ES-I3 (cell line): ENCODE results near the gene SLC4A1.

ENCODE experiments used
- H3K36me3 ChIP-seq: 2 replicates; pipeline ENCODE4 v1.6.1; 2013; ENCODE audit warnings: mild to moderate bottlenecking, low read length, control low read depth, moderate library complexity; ENCODE audit not compliant: insufficient read depth
- H3K4me1 ChIP-seq: 2 replicates; pipeline ENCODE4 v1.6.1; 2013; ENCODE audit warnings: mild to moderate bottlenecking, control low read depth, low read length; ENCODE audit not compliant: insufficient read depth
- H3K9ac ChIP-seq: 2 replicates; pipeline ENCODE4 v1.6.1; 2013; ENCODE audit warnings: low read depth, mild to moderate bottlenecking, low read length, moderate library complexity
- H3K9me3 ChIP-seq: 2 replicates; pipeline ENCODE4 v1.6.1; 2013; ENCODE audit warnings: mild to moderate bottlenecking, low read length, moderate library complexity; ENCODE audit not compliant: control insufficient read depth, insufficient read depth

The SLC4A1 gene

DNA sequence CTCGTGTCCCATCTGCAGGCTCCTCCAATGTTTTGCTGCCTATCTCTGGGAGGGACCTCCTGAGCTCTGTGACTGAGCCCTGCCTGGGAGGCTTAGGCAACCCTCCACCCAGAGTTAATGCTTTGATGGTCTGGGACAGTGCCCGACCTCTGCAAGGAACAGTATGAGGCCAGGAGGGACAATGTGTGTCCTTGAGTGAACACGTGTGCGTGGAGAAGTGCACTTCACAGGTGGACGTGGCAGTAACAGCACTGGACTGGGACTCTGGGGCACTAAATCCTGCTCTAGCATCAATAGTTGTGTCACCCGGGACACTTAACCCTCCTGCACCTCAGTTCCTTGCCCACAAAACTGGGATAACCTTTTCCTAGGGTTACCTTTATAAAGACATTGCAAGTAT, 53.0 kb downstream of the SLC4A1 start:
- Histone ChIP-seq H3K36me3 (peaks cover 16% of the 10 kb centered on the region; the same call in 1 of the 2 replicates), H3K9ac (no peak overlapping the region), H3K9me3 (no peaks in the 10 kb centered on the region), H3K4me1 (peaks cover 8% of the 10 kb centered on the region; the same call in 1 of the 2 replicates)

DNA sequence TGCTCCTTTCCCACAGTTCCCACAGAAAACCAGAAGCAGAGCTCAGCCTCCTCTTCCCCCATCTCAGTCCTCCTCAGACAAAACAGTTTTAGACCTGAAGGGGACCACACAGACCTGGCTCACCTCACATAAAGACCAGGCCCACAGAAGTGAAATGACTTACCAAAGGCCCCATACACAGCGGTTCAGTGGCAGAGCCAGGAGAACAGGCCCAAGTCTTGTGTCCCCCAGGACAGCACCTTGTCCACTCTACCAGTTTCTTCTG, 53.8 kb downstream of the SLC4A1 start:
- H3K9ac ChIP-seq, result no peak overlapping the region
- peaks cover 8% of the 10 kb centered on the region; the same call in 1 of the 2 replicates for H3K4me1 ChIP-seq
- H3K36me3 ChIP-seq, result peaks cover 16% of the 10 kb centered on the region; the same call in 1 of the 2 replicates
- H3K9me3 ChIP-seq, result no peaks in the 10 kb centered on the region

DNA sequence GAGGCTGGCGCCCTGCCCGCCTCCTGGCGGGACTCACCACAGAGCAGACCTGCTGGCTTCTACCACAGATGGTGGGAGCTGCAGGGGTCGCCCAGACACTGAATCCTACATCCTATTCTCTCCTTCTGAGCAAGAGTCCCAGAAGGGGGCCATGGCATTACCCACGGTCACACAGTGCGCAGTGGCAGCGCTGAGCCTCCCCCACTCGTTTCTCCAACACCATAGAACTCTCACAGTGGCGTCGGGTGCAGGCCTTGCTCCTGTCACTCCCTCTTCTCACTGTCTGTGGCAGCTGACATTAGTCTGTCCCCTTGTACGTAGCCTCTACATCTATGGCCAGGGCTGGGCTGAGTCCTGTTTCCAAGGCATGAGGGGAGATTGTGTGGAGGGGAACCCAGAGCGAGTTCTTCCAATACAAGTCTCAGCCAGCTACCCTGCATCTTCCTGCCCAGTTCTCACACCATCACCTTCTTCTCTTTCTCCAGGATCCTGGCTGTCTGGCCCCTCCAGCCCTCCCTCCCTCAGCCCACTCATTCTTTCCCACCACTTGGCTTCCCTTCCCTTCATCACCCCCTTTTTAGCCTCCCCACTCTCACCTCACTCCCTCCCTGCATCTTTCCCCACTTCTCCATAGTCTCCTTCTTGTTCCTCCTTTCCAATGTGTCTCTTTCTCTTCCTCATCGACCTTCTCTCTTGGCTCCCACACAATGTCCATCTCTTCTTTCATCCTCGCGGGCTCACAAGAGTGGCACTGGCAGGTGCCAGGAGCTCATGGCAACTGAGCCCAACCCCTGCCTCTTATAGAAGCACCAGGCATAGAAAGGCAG, 54.3 kb downstream of the SLC4A1 start:
- Histone ChIP-seq H3K36me3 (peaks cover 17% of the 10 kb centered on the region; the same call in 1 of the 2 replicates), H3K9ac (no peak overlapping the region), H3K4me1 (peaks cover 8% of the 10 kb centered on the region; the same call in 1 of the 2 replicates), H3K9me3 (no peaks in the 10 kb centered on the region)

DNA sequence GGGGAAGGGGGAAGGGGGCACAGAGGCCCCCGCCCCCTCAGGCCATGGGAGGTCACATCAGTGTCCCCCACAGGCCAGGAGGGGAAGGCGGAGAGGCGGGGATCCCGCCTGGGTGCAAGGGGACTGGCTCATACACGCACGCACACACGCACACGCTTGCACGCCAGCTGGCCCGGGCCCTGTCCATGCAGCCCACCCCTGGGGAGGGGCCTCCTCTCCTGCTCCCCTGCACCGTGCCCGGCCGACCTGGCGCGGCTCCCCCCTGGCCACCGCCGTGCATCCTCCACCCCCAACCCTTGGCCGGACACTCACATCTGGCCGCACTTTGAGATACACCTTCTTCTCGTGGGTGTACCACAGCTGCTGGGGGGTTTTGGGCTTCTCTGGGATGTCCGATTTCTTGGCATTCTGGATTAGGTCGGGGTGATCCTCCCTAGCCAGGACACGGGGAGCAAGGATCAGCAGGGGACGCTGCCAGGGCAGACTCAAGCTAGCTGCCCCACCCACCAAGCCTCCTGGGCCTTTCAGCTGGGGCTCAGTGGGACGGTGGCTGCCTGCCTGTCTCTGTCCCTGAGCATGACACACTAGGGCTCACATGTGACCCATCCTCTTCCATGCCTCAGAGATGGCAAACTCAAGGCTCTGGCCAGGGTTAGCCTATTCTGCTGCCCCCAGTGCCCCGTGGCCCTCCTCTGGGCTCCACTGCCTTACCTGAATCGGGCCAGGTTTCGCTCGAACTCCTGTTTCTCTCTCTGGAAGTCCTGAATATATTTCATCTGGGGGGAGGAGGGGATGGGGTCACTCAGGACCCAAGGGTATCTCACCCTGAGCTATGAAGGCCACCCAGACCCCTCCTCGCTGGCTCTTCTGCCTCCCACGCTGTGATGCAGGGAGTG, 55.2 kb downstream of the SLC4A1 start:
- Histone ChIP-seq H3K36me3 (peaks cover 19% of the 10 kb centered on the region; the same call in 1 of the 2 replicates), H3K9ac (no peak overlapping the region), H3K4me1 (peaks cover 8% of the 10 kb centered on the region; the same call in 1 of the 2 replicates), H3K9me3 (no peaks in the 10 kb centered on the region)

DNA sequence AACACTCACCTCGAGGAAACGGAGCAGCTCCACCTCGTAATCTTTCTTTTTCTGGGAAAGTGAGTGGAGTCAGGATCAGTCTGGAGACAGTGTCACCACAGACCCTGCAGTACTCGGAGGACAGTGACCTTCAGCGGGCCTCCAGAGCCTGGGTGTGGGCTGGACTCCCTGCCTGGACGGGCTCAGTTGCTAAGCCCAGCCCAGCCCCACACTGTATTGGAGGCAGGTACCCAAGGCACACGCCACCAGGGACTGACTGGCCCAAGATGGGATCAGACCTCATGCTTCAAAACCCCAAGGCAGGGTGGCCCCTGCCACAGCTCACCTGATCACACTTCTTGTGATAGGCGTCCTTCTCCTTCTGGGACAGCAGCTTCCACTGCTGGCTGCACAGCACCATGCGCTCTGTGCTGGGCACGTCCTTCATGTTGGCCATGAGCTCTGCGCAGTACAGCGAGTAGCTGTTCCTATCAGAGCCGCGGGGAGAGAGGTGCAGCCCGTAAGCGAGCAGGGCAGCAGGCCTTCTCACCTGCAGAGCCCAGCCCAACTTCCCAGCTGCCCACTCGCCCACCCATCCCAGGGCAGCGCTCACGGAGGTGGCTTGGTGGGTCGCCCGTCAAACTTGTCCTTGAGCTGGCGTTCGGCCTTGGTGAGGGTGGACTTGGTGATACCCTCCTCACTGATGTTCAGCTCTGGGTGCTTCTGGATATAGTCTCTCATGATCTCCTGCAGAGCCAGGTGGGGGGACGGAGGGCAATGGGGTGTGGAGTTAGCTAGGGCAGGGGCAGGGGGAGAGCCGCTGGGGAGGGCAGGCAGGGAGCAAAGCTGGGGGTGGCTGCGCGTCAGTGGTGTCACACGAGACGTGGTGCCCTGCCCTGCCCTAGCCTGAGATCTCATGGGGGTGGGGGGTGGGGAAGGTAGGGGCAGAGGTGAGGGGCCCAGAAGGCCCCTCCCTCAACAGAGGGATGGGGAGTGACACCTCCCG, 56.4 kb downstream of the SLC4A1 start:
- H3K9ac ChIP-seq, result no peak overlapping the region
- peaks cover 18% of the 10 kb centered on the region; the same call in 1 of the 2 replicates for H3K36me3 ChIP-seq
- H3K9me3 ChIP-seq, result no peaks in the 10 kb centered on the region
- no peaks in the 10 kb centered on the region; the same call in 1 of the 2 replicates for H3K4me1 ChIP-seq

DNA sequence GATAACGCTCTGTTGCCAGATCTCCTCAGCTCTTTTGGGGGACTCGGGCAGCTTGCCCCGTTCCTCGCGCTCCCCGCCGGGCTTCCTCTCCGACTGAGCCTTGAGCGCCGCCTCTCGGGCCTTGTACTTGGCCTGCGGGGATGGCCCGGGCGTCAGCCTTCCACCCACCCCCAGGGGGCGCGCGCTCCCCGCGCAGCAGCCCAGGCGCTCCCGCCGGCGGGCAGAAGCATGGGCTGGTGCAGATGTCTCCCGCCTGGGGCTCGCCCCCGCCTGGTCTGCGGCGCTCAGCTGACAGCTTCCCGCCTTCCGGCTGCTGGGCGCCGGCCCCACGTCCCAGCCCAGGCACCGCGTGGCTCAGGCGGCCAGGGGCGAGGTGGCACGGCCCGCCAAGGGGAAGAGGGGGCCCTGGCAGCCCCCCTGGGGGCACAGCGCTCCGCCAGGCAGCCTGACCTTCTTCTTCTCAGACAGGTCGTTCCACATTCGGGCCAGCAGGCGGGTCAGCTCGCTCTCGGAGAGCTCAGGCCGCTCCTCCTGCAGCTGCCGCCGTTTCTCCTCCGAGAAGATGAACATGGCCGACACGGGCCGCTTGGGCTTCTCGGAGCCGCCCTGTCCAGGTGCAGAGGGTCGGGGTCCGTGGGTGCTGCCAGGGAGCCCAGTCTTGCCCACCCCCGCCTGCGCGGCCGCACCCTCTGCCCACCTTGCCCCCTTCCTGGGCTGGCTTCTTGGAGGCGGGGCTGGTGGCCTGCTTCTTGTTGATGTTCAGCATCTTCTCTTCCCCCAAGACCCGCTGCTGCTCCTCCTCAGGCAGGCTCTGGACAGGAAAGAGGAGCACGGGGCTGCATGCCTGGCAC, 57.4 kb downstream of the SLC4A1 start:
- peaks cover 17% of the 10 kb centered on the region; the same call in 1 of the 2 replicates for H3K36me3 ChIP-seq
- H3K4me1 ChIP-seq, result no peaks in the 10 kb centered on the region; the same call in 1 of the 2 replicates
- H3K9me3 ChIP-seq, result no peaks in the 10 kb centered on the region
- no peak overlapping the region; the same call in 1 of the 2 replicates for H3K9ac ChIP-seq

DNA sequence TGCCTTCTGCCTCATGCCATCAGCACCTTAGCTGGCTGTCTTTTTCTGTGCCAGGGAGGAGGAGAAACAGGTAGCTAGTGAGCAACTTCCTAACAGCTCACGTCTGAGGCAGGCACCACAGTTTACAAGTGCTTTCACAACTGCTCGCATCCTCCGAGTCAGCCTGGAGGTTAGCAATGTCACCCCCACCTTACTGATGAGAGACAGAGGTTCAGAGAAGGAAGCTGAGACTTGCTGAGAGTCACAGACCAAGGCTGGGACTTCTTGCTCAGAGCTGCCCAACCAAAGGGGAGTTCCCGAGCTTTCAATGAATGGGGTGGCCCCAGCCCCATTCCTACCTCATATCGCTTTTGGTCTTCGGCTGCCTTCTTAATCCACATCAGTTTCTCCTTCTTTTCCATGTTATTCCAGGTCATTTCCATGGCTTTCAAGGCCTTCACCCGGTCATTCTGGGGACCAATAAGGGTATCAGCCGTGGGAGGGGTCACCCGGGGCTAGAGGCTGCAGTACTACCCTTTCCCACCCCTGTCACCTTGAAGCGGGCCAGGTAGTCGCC, 58.1 kb downstream of the SLC4A1 start:
- H3K4me1 ChIP-seq, result no peaks in the 10 kb centered on the region; the same call in 1 of the 2 replicates
- no peak overlapping the region for H3K9ac ChIP-seq
- H3K36me3 ChIP-seq, result peaks cover 10% of the 10 kb centered on the region; the same call in 1 of the 2 replicates
- no peaks in the 10 kb centered on the region for H3K9me3 ChIP-seq

DNA sequence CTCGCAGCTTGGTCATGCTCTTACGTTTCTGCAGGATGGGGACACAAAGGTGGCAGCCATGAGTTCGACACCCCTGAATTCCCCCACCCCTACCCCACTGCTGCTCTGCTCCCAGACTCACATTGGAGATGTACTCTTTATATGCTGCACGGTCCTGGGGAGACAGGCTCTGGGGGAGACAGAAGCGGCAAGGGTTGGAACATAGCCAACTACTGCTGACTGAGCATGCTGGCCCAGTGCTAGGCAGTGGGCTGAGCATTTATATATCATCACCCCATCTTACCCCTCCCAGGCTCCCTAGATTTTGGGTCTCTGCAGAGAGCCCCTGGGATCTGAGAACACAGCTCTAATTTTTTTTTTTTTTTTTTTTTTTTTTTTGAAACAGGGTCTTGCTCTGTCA, 60.2 kb downstream of the SLC4A1 start:
- Histone ChIP-seq H3K4me1 (no peaks in the 10 kb centered on the region; the same call in 1 of the 2 replicates), H3K9ac (no peak overlapping the region), H3K9me3 (no peaks in the 10 kb centered on the region), H3K36me3 (0 out of 2 replicates have a peak, but pooled peaks cover 3% of the 10 kb centered on the region)

DNA sequence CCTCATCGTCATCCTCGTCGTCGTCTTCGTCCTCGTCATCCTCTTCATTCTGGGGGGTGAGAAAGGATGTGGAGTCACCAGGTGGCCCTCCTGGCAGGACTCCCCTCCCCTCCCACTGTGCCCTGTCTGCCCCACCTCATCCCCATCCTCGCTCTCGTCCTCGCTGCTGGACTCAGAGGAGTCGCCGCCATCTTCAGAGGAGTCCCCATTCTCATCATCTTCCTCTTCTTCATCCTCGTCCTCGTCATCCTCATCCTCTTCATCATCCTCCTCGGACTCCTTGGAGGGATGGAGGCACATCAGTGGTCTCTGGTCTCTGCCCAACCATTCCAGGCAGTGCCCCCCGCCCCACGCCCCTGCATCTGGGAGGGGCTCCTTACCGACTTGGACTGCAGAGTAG, 60.6 kb downstream of the SLC4A1 start:
- Histone ChIP-seq H3K9me3 (no peaks in the 10 kb centered on the region), H3K4me1 (no peaks in the 10 kb centered on the region; the same call in 1 of the 2 replicates), H3K36me3 (0 out of 2 replicates have a peak, but pooled peaks cover 3% of the 10 kb centered on the region), H3K9ac (no peak overlapping the region)

DNA sequence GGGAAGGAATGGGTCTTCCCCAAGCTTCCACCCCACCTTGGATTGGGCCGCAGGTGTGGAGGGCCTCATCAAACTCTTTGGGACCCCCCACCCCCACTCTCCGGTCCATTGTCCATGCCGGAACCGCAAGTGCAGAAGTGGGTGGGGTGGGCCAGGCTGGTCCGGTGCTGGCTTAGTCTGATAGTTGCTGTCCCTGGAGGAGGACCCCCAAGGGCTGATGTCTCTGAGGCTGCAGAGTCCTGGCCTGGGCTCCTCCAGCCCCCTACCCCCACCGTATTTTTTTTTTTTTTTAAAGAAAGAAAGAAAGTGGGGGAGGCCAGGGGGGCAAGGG, 61.1 kb downstream of the SLC4A1 start:
- Histone ChIP-seq H3K9ac (no peak overlapping the region), H3K4me1 (no peaks in the 10 kb centered on the region; the same call in 1 of the 2 replicates), H3K9me3 (no peaks in the 10 kb centered on the region), H3K36me3 (0 out of 2 replicates have a peak, but pooled peaks cover 3% of the 10 kb centered on the region)

DNA sequence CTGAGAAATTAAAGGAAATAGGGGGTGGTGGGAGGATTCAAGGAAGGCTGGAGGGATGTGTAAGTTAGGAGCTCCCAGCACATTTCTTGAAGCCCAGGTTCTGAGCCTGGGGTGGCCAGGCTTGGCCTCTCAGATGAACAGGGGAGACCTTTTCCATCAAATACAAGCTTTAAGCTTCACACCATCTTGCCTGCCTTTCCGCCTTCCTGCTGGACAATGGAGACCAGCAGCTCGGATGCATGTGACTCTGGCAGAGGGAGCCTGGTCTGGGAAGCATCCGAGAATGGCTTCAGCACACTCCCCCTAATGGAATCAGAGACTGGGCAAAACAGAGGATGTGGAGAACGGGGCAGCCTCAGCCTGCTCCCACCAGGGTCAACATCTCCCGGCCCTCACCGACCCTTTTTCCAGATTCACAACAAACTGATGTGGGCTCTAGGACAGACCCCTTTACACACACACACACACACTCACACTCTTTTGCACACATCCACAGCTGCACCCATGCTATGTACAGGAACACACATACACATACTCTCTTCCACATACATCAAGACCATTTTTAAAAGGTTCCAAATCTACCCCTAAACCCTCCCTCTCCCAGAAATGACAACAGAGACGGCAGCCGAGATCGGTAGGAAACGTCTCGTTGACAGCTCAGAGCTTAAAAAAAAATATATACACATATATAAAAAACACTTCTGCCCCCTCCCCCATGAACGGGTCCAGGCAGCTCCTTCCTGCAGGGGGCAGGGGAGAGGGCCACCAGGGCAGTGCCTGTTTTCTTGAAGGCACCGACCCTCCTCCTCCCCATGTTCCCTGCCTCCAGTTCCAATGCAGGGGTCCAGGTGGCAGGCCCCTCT, 61.7 kb downstream of the SLC4A1 start:
- Histone ChIP-seq H3K9ac (no peak overlapping the region), H3K36me3 (0 out of 2 replicates have a peak, but pooled peaks cover 3% of the 10 kb centered on the region), H3K9me3 (no peaks in the 10 kb centered on the region), H3K4me1 (peaks cover 2% of the 10 kb centered on the region)

DNA sequence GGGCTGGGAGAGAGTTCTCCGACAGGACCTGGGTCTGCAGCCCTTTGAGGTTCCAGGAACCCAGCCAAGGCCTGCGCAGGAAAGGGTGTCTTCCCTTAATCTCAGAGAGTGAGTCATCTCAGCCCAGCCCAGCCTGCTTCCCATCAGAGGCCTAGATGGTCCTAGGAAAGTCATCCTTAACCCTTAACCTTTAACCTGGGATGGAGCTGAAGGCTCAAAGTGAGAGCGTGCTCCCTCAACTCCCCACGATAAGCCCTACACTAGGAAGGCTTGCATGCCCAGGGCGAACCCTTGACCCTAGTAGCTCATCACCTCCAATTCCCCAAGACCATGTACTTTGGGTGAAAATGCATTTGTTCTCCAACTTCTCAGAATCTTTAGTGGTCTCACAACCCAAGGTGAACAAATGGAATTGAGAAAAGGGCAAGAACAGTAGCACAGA, 63.5 kb downstream of the SLC4A1 start:
- Histone ChIP-seq H3K36me3 (0 out of 2 replicates have a peak, but pooled peaks cover 3% of the 10 kb centered on the region), H3K9ac (no peak overlapping the region), H3K9me3 (no peaks in the 10 kb centered on the region), H3K4me1 (peaks cover 4% of the 10 kb centered on the region; the same call in 1 of the 2 replicates)
